CD14-positive monocyte (primary cell): ENCODE data around the gene ZNF608. TPM values are rescaled to one million over a fixed set of nuclear protein-coding genes. Genes with fewer than 3 reads are reported as not detected.

ENCODE experiments used
- DNase-seq, 3 donors: peaks; one replicate each; pipeline ENCODE4 v3.0.0-alpha.2; 2011 to 2022
- H2AFZ ChIP-seq: 2 replicates; pipeline ENCODE4 v1.6.0; 2012; ENCODE audit warnings: mild to moderate bottlenecking, low read depth, low read length, inconsistent platforms; ENCODE audit not compliant: insufficient read depth, poor library complexity, severe bottlenecking
- H3K27ac ChIP-seq, 2 donors: 1 replicate in 1 of 2; 2 replicates in 1 of 2; pipeline ENCODE4 v1.5.1; 2012 to 2013; ENCODE audit warnings: low read length in 2 of 2, control low read depth in 1 of 2, inconsistent platforms in 1 of 2, low read depth in 1 of 2, mild to moderate bottlenecking in 1 of 2
- H3K27me3 ChIP-seq, 2 donors: one replicate each; pipeline versions ENCODE4 v1.6.0 to v1.6.1; 2011 to 2013; ENCODE audit warnings: low read length in 2 of 2; ENCODE audit not compliant: control insufficient read depth in 2 of 2, insufficient read depth in 2 of 2
- H3K36me3 ChIP-seq, 2 donors: replicated peaks in 1 of 2; 1 replicate in 1 of 2; 2 replicates in 1 of 2; pipeline versions ENCODE4 v1.5.1 to v1.6.1; 2012 to 2013; ENCODE audit warnings: low read length in 2 of 2, control low read depth in 1 of 2, inconsistent platforms in 1 of 2, mild to moderate bottlenecking in 1 of 2; ENCODE audit not compliant: insufficient read depth in 2 of 2, control insufficient read depth in 1 of 2
- H3K4me1 ChIP-seq, 2 donors: 1 replicate in 1 of 2; 2 replicates in 1 of 2; pipeline versions ENCODE4 v1.5.1 to v1.6.1; 2012 to 2013; ENCODE audit warnings: low read length in 2 of 2, control low read depth in 1 of 2, inconsistent platforms in 1 of 2, mild to moderate bottlenecking in 1 of 2, moderate library complexity in 1 of 2; ENCODE audit not compliant: insufficient read depth in 2 of 2, control insufficient read depth in 1 of 2
- H3K4me2 ChIP-seq: replicated peaks from 2 replicates; pipeline ENCODE3; 2012; ENCODE audit warnings: low read length, moderate library complexity, mild to moderate bottlenecking; ENCODE audit not compliant: poor library complexity, severe bottlenecking; ENCODE audit errors: extremely low read depth
- H3K4me3 ChIP-seq, 3 experiments: fragments of 200-600 bp in 1 of 3; sonication (generic) in 1 of 3; replicated peaks in 1 of 3; 1 replicate in 2 of 3; 2 replicates in 1 of 3; pipeline ENCODE4 v1.5.1; 2011 to 2013; ENCODE audit warnings: low read length in 3 of 3, mild to moderate bottlenecking in 3 of 3, control low read depth in 2 of 3, low read depth in 2 of 3, inconsistent platforms in 1 of 3, moderate library complexity in 1 of 3
- H3K79me2 ChIP-seq: 2 replicates; pipeline ENCODE4 v1.6.0; 2012; ENCODE audit warnings: mild to moderate bottlenecking, control low read depth, inconsistent platforms, low read length, moderate library complexity; ENCODE audit not compliant: insufficient read depth
- H3K9ac ChIP-seq: 2 replicates; pipeline ENCODE4 v1.6.0; 2017; ENCODE audit warnings: low read length, mild to moderate bottlenecking; ENCODE audit not compliant: insufficient read depth, poor library complexity, severe bottlenecking
- H3K9me3 ChIP-seq, 2 donors: replicated peaks in 1 of 2; 1 replicate in 1 of 2; 2 replicates in 1 of 2; pipeline versions ENCODE4 v1.5.1 to v1.6.1; 2012 to 2013; ENCODE audit warnings: low read length in 2 of 2, control low read depth in 1 of 2; ENCODE audit not compliant: control insufficient read depth in 1 of 2, insufficient read depth in 1 of 2
- H4K20me1 ChIP-seq: 2 replicates; pipeline ENCODE4 v1.6.0; 2012; ENCODE audit warnings: mild to moderate bottlenecking, low read length, control low read depth, moderate library complexity; ENCODE audit not compliant: insufficient read depth
- H3K27ac Mint-ChIP-seq, 7 donors: one replicate each; pipeline ENCODE4 v1.8.0; 2020; ENCODE audit warnings: mild to moderate bottlenecking in 7 of 7, mixed read lengths in 7 of 7, moderate library complexity in 6 of 7, inconsistent platforms in 2 of 7
- H3K27me3 Mint-ChIP-seq, 3 donors: one replicate each; pipeline ENCODE4 v1.8.0; 2021 to 2022; ENCODE audit warnings: low read depth in 3 of 3, mild to moderate bottlenecking in 3 of 3, mixed read lengths in 3 of 3, moderate library complexity in 3 of 3, inconsistent platforms in 1 of 3
- H3K36me3 Mint-ChIP-seq, 2 donors: one replicate each; pipeline ENCODE4 v1.8.0; 2020; ENCODE audit warnings: mixed read lengths in 2 of 2, inconsistent platforms in 1 of 2, mild to moderate bottlenecking in 1 of 2
- H3K4me1 Mint-ChIP-seq: one replicate; pipeline ENCODE4 v1.8.0; 2020; ENCODE audit warnings: mild to moderate bottlenecking, mixed read lengths
- H3K4me3 Mint-ChIP-seq, 2 donors: one replicate each; pipeline ENCODE4 v1.8.0; 2020; ENCODE audit warnings: mild to moderate bottlenecking in 2 of 2, mixed read lengths in 2 of 2, moderate library complexity in 1 of 2
- H3K9me3 Mint-ChIP-seq, 7 donors: one replicate each; pipeline ENCODE4 v1.8.0; 2020 to 2022; ENCODE audit warnings: mixed read lengths in 7 of 7, mild to moderate bottlenecking in 6 of 7, moderate library complexity in 6 of 7, inconsistent platforms in 2 of 7
- WGBS: methylation state at CpG from one replicate; pipeline ENCODE4 v1.1.5; 2013; ENCODE audit warnings: missing lambda C conversion rate; ENCODE audit not compliant: insufficient coverage; 5-methylcytosine and 5-hydroxymethylcytosine counted together
- intact Hi-C, 2 donors: fragments of 100-400 bp; cut with micrococcal nuclease; formaldehyde crosslinking; loops; one replicate each; pipeline versions ENCODE4 v1.15.0 to v1.15.1; 2023
- polyA plus RNA-seq, 3 donors: library from polyadenylated mRNA; depleted of rRNA in 1 of 3; unstranded in 2 of 3; stranded (reverse) in 1 of 3; fragments of 300-500 nt in 2 of 3; fragments of >200 nt in 1 of 3; fragmentation: Illumina TruSeq in 2 of 3; gene quantifications; 1 replicate in 2 of 3; 2 replicates in 1 of 3; pipeline ENCODE4 v1.2.3, GENCODE V29; 2012 to 2021
- TF ChIP-seq, protein P1 (sequence below): fragments of 200-600 bp; IDR thresholded peaks from one replicate; pipeline ENCODE4 v1.8.0; 2022; ENCODE audit warnings: antibody characterized with exemption, mild to moderate bottlenecking

ZNF608 gene
- polyA plus RNA-seq, 3 donors, result 0.05 TPM; not detected in 2

DNA sequence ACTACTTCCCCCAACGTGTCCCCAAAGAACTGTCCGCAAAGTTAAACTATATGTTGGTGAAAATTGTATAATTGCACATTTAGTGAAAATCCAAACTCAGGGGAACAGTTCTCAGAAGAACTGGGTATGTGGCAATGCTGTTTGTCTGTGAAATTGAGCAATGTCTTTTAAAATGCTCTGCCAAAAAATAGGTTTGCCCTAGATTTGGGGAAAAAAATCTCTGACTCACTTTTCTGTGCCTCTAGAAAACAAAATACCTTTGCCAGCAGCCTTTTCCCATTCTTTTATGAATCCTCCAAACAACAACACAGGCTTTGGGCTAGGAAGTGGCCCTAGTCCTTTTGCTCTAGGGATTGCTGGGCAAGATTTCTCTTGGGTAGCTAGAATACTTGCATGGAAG is 37.4 kb upstream of the ZNF608 start:
- no CpG with 5 or more reads among the region's 2 CpGs for WGBS
- intact Hi-C loops, result no loop called here
- DNase-seq, result peak in 1 of 3 donors; percentile 3
- H3K36me3 Mint-ChIP-seq, result no peaks in the 10 kb centered on the region
- H2AFZ ChIP-seq, result no peak overlapping the region
- no peaks in the 10 kb centered on the region for H3K79me2 ChIP-seq
- H3K27me3 Mint-ChIP-seq, result peaks cover 0 to 4% (median 0%) of the 10 kb centered on the region in 3 donors
- peaks cover 6% of the 10 kb centered on the region for H3K4me1 Mint-ChIP-seq
- no peaks in the 10 kb centered on the region for H3K27me3 ChIP-seq
- no peaks in the 10 kb centered on the region for H4K20me1 ChIP-seq
- no peak overlapping the region for H3K4me3 Mint-ChIP-seq
- peaks cover 5% of the 10 kb centered on the region in 2 donors for H3K4me1 ChIP-seq
- no peak overlapping the region for H3K9ac ChIP-seq
- no peak overlapping the region for H3K4me2 ChIP-seq
- no peaks in the 10 kb centered on the region for H3K36me3 ChIP-seq
- TF ChIP-seq, protein P1, sequence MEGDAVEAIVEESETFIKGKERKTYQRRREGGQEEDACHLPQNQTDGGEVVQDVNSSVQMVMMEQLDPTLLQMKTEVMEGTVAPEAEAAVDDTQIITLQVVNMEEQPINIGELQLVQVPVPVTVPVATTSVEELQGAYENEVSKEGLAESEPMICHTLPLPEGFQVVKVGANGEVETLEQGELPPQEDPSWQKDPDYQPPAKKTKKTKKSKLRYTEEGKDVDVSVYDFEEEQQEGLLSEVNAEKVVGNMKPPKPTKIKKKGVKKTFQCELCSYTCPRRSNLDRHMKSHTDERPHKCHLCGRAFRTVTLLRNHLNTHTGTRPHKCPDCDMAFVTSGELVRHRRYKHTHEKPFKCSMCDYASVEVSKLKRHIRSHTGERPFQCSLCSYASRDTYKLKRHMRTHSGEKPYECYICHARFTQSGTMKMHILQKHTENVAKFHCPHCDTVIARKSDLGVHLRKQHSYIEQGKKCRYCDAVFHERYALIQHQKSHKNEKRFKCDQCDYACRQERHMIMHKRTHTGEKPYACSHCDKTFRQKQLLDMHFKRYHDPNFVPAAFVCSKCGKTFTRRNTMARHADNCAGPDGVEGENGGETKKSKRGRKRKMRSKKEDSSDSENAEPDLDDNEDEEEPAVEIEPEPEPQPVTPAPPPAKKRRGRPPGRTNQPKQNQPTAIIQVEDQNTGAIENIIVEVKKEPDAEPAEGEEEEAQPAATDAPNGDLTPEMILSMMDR, result no peak
- peak overlapping the region in 1 of 7 donors; percentile 54 for H3K27ac Mint-ChIP-seq
- no peak overlapping the region for H3K27ac ChIP-seq
- peaks cover 0 to 11% (median 3%) of the 10 kb centered on the region in 7 donors for H3K9me3 Mint-ChIP-seq
- no peaks in the 10 kb centered on the region for H3K9me3 ChIP-seq
- H3K4me3 ChIP-seq, result no peak overlapping the region

DNA sequence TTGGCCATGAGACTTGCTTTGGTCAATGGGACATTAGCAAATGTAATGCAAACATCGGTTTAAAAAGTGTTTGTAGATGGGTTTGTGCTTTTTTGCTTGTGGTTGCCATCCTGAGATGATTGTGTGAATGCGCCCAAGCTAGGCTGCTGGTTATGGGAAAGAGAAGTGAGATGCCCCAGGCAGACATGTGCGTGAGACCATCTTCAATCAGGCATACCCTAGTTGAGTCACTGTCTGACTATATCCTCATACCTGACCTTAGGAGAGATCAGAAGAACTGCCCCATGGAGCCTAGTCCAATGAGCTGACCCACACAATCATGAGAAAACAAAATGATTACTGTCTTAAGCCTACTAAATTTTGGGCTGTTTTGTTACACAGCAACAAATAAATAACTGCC is 36.8 kb upstream of the ZNF608 start:
- Histone ChIP-seq H3K4me1 (peaks cover 5% of the 10 kb centered on the region in 2 donors), H3K4me3 (no peak overlapping the region), H3K79me2 (no peaks in the 10 kb centered on the region), H3K4me2 (no peak overlapping the region), H3K27me3 (no peaks in the 10 kb centered on the region), H4K20me1 (no peaks in the 10 kb centered on the region), H3K36me3 (no peaks in the 10 kb centered on the region), H3K9me3 (no peaks in the 10 kb centered on the region), H3K27ac (no peak overlapping the region), H2AFZ (no peak overlapping the region), H3K9ac (no peak overlapping the region)
- no peaks in the 10 kb centered on the region for H3K36me3 Mint-ChIP-seq
- TF ChIP-seq, protein P1, result no peak
- H3K4me1 Mint-ChIP-seq, result peaks cover 6% of the 10 kb centered on the region
- H3K4me3 Mint-ChIP-seq, result no peak overlapping the region
- peaks cover 0 to 4% (median 0%) of the 10 kb centered on the region in 3 donors for H3K27me3 Mint-ChIP-seq
- WGBS, result 100% methylated on average over 1 of the region's 3 CpGs
- DNase-seq, result no peak
- peaks cover 0 to 9% (median 3%) of the 10 kb centered on the region in 7 donors for H3K9me3 Mint-ChIP-seq
- peak overlapping the region in 1 of 7 donors; percentile 16 for H3K27ac Mint-ChIP-seq
- intact Hi-C loops, result no loop called here
